GM12878 (cell line): ENCODE results near the gene DTL. TPM values are rescaled to one million over a fixed set of nuclear protein-coding genes. Genes with fewer than 3 reads are reported as not detected.

Source experiments
- ATAC-seq: fragments of 200-7000 bp; cut with Tn5 transposase; 3 replicates; pipeline ENCODE4 v1.9.1; 2020; ENCODE audit warnings: mild to moderate bottlenecking, moderate library complexity
- BruUV-seq: library from RNA; stranded (reverse); fragments of 400-500 nt; replicated peaks from 2 replicates; lab custom pipeline; 2021; lab: Mats Ljungman, UMichigan
- CTCF ChIA-PET: fragments of 300-600 bp; sonication (Branson Sonifier 250); formaldehyde crosslinking; extraction: SDS; loops from one replicate; lab custom pipeline; 2021; ENCODE audit warnings: inconsistent platforms; lab: Yijun Ruan, JAX
- POLR2A ChIA-PET: fragments of 350-600 bp; formaldehyde crosslinking; extraction: SDS; loops from one replicate; lab custom pipeline; 2021; ENCODE audit warnings: inconsistent platforms; lab: Charles Lee
- RAD21 ChIA-PET: fragments of 300-600 bp; sonication (Branson Sonifier 250); formaldehyde crosslinking; loops from one replicate; lab custom pipeline; 2023; ENCODE audit warnings: antibody characterized with exemption; ENCODE audit not compliant: unreplicated experiment; lab: Charles Lee
- SMC1A ChIA-PET: fragments of 300-600 bp; sonication (Branson Sonifier 250); formaldehyde crosslinking; loops from one replicate; lab custom pipeline; 2023; ENCODE audit not compliant: unreplicated experiment, uncharacterized antibody; lab: Charles Lee
- DNase-seq: peaks from one replicate; pipeline ENCODE4 v3.0.0-alpha.2; 2011; ENCODE audit warnings: low read depth, low spot score
- FAIRE-seq: peaks from 3 replicates; lab custom pipeline; 2011; peaks lifted over from hg19 to GRCh38; lab: Jason Lieb, UNC
- H2AFZ ChIP-seq: 2 replicates; pipeline ENCODE4 v1.6.0; 2011; ENCODE audit warnings: low read depth, low read length, control low read depth; ENCODE audit not compliant: control insufficient read depth
- H3K27ac ChIP-seq: 2 replicates; pipeline ENCODE4 v1.5.1; 2011; ENCODE audit warnings: control low read depth; ENCODE audit not compliant: control insufficient read depth, insufficient read depth
- H3K27me3 ChIP-seq, 2 experiments: replicated peaks in 1 of 2; 2 replicates each; pipeline versions ENCODE4 v1.6.0 to v1.6.1; 2011; ENCODE audit warnings: low read length in 1 of 2; ENCODE audit not compliant: control insufficient read depth in 2 of 2, insufficient read depth in 2 of 2
- H3K36me3 ChIP-seq, 2 experiments: 2 replicates each; pipeline ENCODE4 v1.5.1; 2011; ENCODE audit warnings: low read length in 1 of 2; ENCODE audit not compliant: control insufficient read depth in 2 of 2, insufficient read depth in 2 of 2
- H3K4me1 ChIP-seq: 2 replicates; pipeline ENCODE4 v1.6.1; 2011; ENCODE audit warnings: mild to moderate bottlenecking, low read length, moderate library complexity, mixed read lengths; ENCODE audit not compliant: control insufficient read depth, insufficient read depth
- H3K4me2 ChIP-seq: 2 replicates; pipeline ENCODE4 v1.6.0; 2011; ENCODE audit warnings: control low read depth; ENCODE audit not compliant: control insufficient read depth, insufficient read depth
- H3K4me3 ChIP-seq: fragments of 200-600 bp; sonication (generic); 2 replicates; pipeline ENCODE4 v1.5.1; 2016
- H3K79me2 ChIP-seq: 2 replicates; pipeline ENCODE4 v1.6.0; 2011; ENCODE audit warnings: low read length; ENCODE audit not compliant: control insufficient read depth, insufficient read depth
- H3K9ac ChIP-seq: 2 replicates; pipeline ENCODE4 v1.8.0; 2011; ENCODE audit warnings: low read length, control low read depth, mixed read lengths; ENCODE audit not compliant: control insufficient read depth, insufficient read depth
- H3K9me3 ChIP-seq: replicated peaks from 3 replicates; pipeline ENCODE4 v1.5.1; 2011; ENCODE audit warnings: mild to moderate bottlenecking, low read length; ENCODE audit not compliant: control insufficient read depth, insufficient read depth
- H4K20me1 ChIP-seq: 2 replicates; pipeline ENCODE4 v1.6.0; 2011; ENCODE audit not compliant: control insufficient read depth, insufficient read depth
- CBFB ChIP-seq: IDR thresholded peaks from 2 replicates; pipeline ENCODE4 v1.6.1; 2016; ENCODE audit warnings: antibody characterized with exemption, low read depth
- NRF1 ChIP-seq: conservative IDR thresholded peaks from 2 replicates; pipeline ENCODE4 v1.6.1; 2011; ENCODE audit warnings: mild to moderate bottlenecking, low read depth, low read length, improper control_type of control experiment
- ZBTB4 ChIP-seq: fragments of 450-650 bp; formaldehyde crosslinking; IDR thresholded peaks from 2 replicates; pipeline ENCODE4 v1.4.0; 2022; ENCODE audit warnings: mild to moderate bottlenecking, moderate library complexity
- ZNF217 ChIP-seq: fragments of 450-650 bp; IDR thresholded peaks from 2 replicates; pipeline ENCODE4 v1.6.1; 2017; ENCODE audit warnings: antibody characterized with exemption, mild to moderate bottlenecking
- WGBS: methylation state at CpG from one replicate; pipeline ENCODE4 v1.1.6; 2016; ENCODE audit warnings: low lambda C conversion rate; ENCODE audit not compliant: insufficient replicate concordance, insufficient coverage; ENCODE audit errors: missing lambda C conversion rate; 5-methylcytosine and 5-hydroxymethylcytosine counted together
- in situ Hi-C: fragments of 300-500 bp; cut with MboI; formaldehyde crosslinking; loops from 9 replicates; pipeline ENCODE4 v1.14.3; 2018; ENCODE audit warnings: mixed read lengths
- intact Hi-C: fragments of 100-400 bp; cut with micrococcal nuclease; formaldehyde crosslinking; loops from one replicate; pipeline ENCODE4 v1.14.2; 2022; ENCODE audit not compliant: unreplicated experiment
- polyA plus RNA-seq, 11 experiments: library from polyadenylated mRNA; depleted of rRNA in 4 of 11; unstranded in 6 of 11; stranded (reverse) in 5 of 11; fragments of >200 nt; fragmentation: Nextera tagmentation in 4 of 11; fragmentation: Illumina TruSeq in 1 of 11; extraction: Ambion mirVana in 4 of 11; extraction: Trizol in 1 of 11; gene quantifications; 1 replicate in 1 of 11; 2 replicates in 10 of 11; pipeline versions ENCODE4 v1.2.1 to v1.2.3, GENCODE V29; 2011 to 2016; ENCODE audit warnings: inconsistent platforms in 2 of 11, missing spikeins in 2 of 11, low read depth in 1 of 11
- total RNA-seq, 4 experiments: library from RNA; depleted of rRNA in 3 of 4; stranded (reverse); fragments of >200 nt in 3 of 4; fragmentation: Illumina TruSeq in 1 of 4; extraction: Trizol in 1 of 4; gene quantifications; 2 replicates each; pipeline versions ENCODE4 v1.2.1 to v1.2.3, GENCODE V29; 2013 to 2021

Gene DTL
- total and polyA plus RNA-seq, 10 of the 15 experiments (the other 5 are each of a cell fraction or from before 2014, with no cell fraction given) = 24.1 to 73.4 (median 52.2) TPM

DNA sequence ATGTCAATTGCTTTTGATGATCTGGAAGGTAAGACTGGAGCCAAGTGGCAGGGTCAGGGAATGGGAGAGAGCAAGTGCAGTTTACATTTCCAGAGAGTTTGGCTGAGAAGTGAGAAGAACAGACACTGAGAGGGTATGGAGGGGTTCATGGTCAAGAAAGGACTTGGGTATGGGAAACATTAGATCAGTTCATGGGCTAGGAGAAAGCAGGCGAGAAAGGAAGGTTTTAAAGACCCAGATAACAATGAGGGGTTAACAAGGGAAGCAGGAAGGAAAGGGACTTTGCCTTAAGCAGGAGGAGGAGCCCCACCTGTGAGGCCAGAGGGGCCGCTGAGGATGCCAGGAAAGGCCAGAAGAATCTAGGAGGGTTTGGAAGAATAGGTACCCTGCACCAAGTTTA, 78.2 kb downstream of the DTL start:
- Histone ChIP-seq H4K20me1 (no peaks in the 10 kb centered on the region), H3K4me2 (no peak overlapping the region), H3K4me3 (no peak overlapping the region), H3K9me3 (no peaks in the 10 kb centered on the region), H3K79me2 (no peaks in the 10 kb centered on the region), H3K27ac (no peak overlapping the region), H3K27me3 (no peaks in the 10 kb centered on the region), H2AFZ (no peak overlapping the region), H3K9ac (no peak overlapping the region), H3K36me3 (no peaks in the 10 kb centered on the region; a peak in 2 of 4 replicates), H3K4me1 (peaks cover 3% of the 10 kb centered on the region; the same call in 1 of the 2 replicates)
- POLR2A ChIA-PET = interaction anchor here (0.7 kb wide), 1 partner anchor 111 kb away, joined by 3 read pairs; no protein-coding TSS in a partner anchor
- no TSS peak for BruUV-seq
- CTCF ChIA-PET = interaction anchor here (1.4 kb wide), 1 partner anchor 11 kb away, joined by 3 read pairs; no protein-coding TSS in a partner anchor
- intact Hi-C loops = no loop called here
- 100% methylated on average over 2 of the region's 2 CpGs for WGBS
- no peak for ATAC-seq
- RAD21 ChIA-PET = interaction anchor here (1.2 kb wide), 1 partner anchor 178 kb away, joined by 3 read pairs; no protein-coding TSS in a partner anchor
- in situ Hi-C loops = no loop called here
- no peak for FAIRE-seq
- SMC1A ChIA-PET = interaction anchor here (1.5 kb wide), 1 partner anchor 11 kb away, joined by 6 read pairs; no protein-coding TSS in a partner anchor
- TF ChIP-seq CBFB = no peak
- TF ChIP-seq ZNF217 = no peak
- TF ChIP-seq ZBTB4 (CRISPR knock-in tag) = no peak
- TF ChIP-seq NRF1 = no peak
- DNase-seq = no peak
